BJ (cell line): Measurements from ENCODE around the gene DPM2. TPM values are rescaled to one million over a fixed set of nuclear protein-coding genes. Genes with fewer than 3 reads are reported as not detected.

ENCODE experiments used
- CTCF ChIA-PET: fragments of 350-600 bp; formaldehyde crosslinking; extraction: SDS; loops from one replicate; lab custom pipeline; 2021; ENCODE audit warnings: antibody characterized with exemption, inconsistent platforms; lab: Yijun Ruan, JAX
- POLR2A ChIA-PET: fragments of 300-600 bp; sonication (Branson Sonifier 250); formaldehyde crosslinking; extraction: SDS; loops from one replicate; lab custom pipeline; 2021; ENCODE audit warnings: antibody characterized with exemption; lab: Charles Lee
- DNase-seq: peaks from one replicate; pipeline ENCODE4 v3.0.0-alpha.2; 2011; ENCODE audit warnings: low read depth
- H3K27me3 ChIP-seq: 2 replicates; pipeline ENCODE4 v1.6.0; 2011; ENCODE audit warnings: low read length; ENCODE audit not compliant: control insufficient read depth, insufficient read depth
- H3K36me3 ChIP-seq: 2 replicates; pipeline ENCODE4 v1.5.1; 2011; ENCODE audit warnings: low read length; ENCODE audit not compliant: control insufficient read depth, insufficient read depth
- H3K4me3 ChIP-seq: 2 replicates; pipeline ENCODE4 v1.5.1; 2011; ENCODE audit warnings: low read depth, mild to moderate bottlenecking, control low read depth, low read length
- polyA plus RNA-seq: library from polyadenylated mRNA; depleted of rRNA; stranded (reverse); fragments of >200 nt; gene quantifications from 2 replicates; pipeline ENCODE4 v1.2.3, GENCODE V29; 2011
- TF ChIP-seq, protein P1 (sequence below): IDR thresholded peaks from 2 replicates; pipeline ENCODE4 v1.5.1; 2011; ENCODE audit warnings: low read depth, mild to moderate bottlenecking, control low read depth, inconsistent platforms, low read length, moderate library complexity; ENCODE audit not compliant: insufficient read depth

Gene DPM2
- polyA plus RNA-seq, 1 experiment: 55.3 TPM

DNA sequence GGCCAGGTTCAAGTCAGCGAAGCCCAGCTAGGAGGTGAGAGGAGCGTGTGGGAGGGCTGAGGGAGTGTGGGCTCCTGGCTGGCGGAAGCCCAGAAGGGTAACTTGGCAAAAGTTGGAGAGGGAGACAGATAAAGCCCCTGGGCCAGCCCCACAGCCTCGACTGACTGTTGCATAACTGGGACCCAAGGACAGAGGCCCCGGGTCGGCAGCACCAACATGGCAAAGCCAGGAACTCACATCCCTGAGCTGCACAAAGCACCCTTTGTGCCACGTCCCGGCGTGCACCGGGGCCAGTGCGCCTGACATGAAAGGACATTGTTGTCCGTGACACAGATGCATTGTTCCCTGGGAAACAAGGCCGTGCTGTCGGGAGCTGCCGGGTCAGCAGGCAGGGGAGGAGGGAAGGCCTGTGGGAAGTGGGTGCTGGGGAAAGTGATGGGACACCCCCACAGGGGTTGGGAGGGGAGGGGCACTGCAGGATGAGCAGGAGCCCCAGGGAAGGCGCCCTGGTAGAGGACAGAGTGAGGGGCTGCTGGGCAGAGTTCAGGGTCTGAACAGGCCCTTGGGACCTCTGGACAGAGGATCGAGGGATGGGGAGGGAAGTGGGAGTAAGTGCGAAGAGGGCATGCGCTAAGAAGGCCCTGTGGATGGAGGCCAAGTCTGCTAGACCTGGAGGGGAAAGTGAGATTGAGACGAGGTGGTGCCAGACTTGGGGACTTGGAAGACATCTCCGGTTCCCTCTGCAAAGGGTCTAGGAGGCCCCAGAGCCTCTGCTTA is 13.0 kb upstream of the DPM2 start:
- no peak for DNase-seq
- TF ChIP-seq, protein P1, sequence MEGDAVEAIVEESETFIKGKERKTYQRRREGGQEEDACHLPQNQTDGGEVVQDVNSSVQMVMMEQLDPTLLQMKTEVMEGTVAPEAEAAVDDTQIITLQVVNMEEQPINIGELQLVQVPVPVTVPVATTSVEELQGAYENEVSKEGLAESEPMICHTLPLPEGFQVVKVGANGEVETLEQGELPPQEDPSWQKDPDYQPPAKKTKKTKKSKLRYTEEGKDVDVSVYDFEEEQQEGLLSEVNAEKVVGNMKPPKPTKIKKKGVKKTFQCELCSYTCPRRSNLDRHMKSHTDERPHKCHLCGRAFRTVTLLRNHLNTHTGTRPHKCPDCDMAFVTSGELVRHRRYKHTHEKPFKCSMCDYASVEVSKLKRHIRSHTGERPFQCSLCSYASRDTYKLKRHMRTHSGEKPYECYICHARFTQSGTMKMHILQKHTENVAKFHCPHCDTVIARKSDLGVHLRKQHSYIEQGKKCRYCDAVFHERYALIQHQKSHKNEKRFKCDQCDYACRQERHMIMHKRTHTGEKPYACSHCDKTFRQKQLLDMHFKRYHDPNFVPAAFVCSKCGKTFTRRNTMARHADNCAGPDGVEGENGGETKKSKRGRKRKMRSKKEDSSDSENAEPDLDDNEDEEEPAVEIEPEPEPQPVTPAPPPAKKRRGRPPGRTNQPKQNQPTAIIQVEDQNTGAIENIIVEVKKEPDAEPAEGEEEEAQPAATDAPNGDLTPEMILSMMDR: no peak
- Histone ChIP-seq H3K4me3 (no peak overlapping the region), H3K27me3 (no peaks in the 10 kb centered on the region), H3K36me3 (peaks cover 10% of the 10 kb centered on the region)
- ChIA-PET POLR2A (no interaction called here), CTCF (interaction anchor here (1.6 to 13.3 kb wide), 3 partner anchors 11 to 215 kb away, joined by 4 to 342 read pairs (median 12); no protein-coding TSS in a partner anchor)

DNA sequence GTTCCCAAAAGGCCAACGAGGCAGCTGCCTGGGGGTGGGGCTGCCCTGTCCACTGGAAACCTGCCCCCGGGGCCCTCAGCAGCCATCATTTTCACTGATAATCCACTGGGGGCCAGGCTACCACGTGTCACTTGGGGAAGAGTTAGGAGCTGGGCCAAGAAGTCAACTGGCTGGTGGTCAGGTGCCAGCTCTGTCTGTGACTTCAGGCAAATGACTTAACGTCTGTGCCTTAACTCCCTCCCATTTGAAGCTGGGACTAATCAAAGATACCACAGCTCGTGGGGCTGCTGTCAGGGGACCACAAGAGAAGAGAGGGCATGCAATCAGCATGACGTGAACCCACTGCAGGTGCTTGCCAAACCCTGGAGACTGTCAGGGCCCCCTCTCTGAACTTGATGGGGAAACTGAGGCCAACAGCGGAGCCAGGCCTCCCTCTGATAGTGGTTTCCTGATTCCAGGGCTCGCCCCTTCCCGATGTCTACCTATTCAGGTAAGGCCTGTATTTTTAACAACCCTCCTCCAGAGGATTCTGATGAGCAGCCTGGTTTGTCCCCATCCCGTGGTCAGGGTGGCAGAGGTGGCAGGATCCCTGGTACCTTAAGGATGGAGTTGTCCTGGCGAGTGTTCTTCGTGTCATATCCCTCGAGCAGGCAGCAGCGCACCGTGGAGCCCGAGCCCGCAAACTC is 12.3 kb upstream of the DPM2 start:
- no peak for DNase-seq
- Histone ChIP-seq H3K36me3 (peaks cover 14% of the 10 kb centered on the region), H3K4me3 (no peak overlapping the region), H3K27me3 (no peaks in the 10 kb centered on the region)
- ChIA-PET CTCF (interaction anchor here (0.9 to 13.3 kb wide), 4 partner anchors 12 to 214 kb away, joined by 3 to 342 read pairs (median 8); no protein-coding TSS in a partner anchor), POLR2A (no interaction called here)
- TF ChIP-seq, protein P1: no peak

- H3K27me3 ChIP-seq: no peaks in the 10 kb centered on the region
- ChIA-PET POLR2A (no interaction called here), CTCF (interaction anchor here (0.9 to 13.3 kb wide), 4 partner anchors 9 to 170 kb away, joined by 3 to 342 read pairs (median 9); no protein-coding TSS in a partner anchor)
- DNase-seq: no peak
- TF ChIP-seq, protein P1: no peak
- no peak overlapping the region for H3K4me3 ChIP-seq
- peaks cover 23% of the 10 kb centered on the region for H3K36me3 ChIP-seq
Observed at GRCh38 chr9:127947841-127948710, 10.4 kb upstream of the DPM2 start.

DNA sequence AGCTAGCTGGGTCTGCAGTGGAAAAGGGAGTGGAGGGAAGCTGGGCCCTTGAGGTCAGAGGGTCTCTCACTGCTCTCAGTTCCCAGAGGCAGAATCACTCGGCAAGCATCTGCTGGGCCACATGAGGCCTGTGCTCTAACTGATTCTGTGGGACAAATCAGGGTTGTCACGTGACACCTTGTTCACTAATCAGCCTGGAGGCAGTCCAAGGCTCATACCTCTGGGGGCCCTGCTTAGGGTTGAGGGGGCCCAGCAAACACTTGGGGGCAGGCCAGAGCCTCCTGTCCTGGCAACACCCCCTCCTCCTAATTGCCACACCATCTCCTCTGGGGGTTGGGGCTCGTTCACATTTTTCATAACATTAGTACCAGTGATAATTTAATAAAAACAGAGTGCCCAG is 9.1 kb upstream of the DPM2 start:
- H3K36me3 ChIP-seq: peaks cover 31% of the 10 kb centered on the region
- H3K27me3 ChIP-seq: no peaks in the 10 kb centered on the region
- TF ChIP-seq, protein P1: no peak
- ChIA-PET POLR2A (no interaction called here), CTCF (interaction anchor here (1.6 to 13.3 kb wide), 3 partner anchors 14 to 88 kb away, joined by 5 to 342 read pairs (median 56); partner anchors contain the start of gene EEIG1)
- H3K4me3 ChIP-seq: no peak overlapping the region
- no peak for DNase-seq
